Neural cell (in vitro differentiated cells): ENCODE data around the gene TNNI3. TPM values are rescaled to one million over a fixed set of nuclear protein-coding genes. Genes with fewer than 3 reads are reported as not detected.
A peak's percentile ranks its signal among the peaks of the same experiment; 100 is the strongest.

Experiments used
- H2AFZ ChIP-seq: fragments of 200-600, 300-800 bp; sonication (generic), shearing (Covaris generic); 2 replicates; pipeline ENCODE4 v1.6.0; 2014; ENCODE audit warnings: low read depth, mild to moderate bottlenecking, antibody characterized with exemption, low read length, moderate library complexity
- H3F3A ChIP-seq: fragments of 200-600 bp; shearing (Covaris generic); 2 replicates; pipeline ENCODE4 v1.6.1; 2016; ENCODE audit warnings: mild to moderate bottlenecking, moderate library complexity, mixed read lengths, antibody characterized with exemption, low read length; ENCODE audit not compliant: insufficient read depth, poor library complexity, severe bottlenecking
- H3K27ac ChIP-seq: fragments of 200-600, 300-800 bp; sonication (generic), shearing (Covaris generic); 2 replicates; pipeline ENCODE4 v1.5.1; 2014; ENCODE audit warnings: mild to moderate bottlenecking, low read length, moderate library complexity
- H3K27me3 ChIP-seq: fragments of 300-800, 200-600 bp; sonication (generic), shearing (Covaris generic); 2 replicates; pipeline ENCODE4 v1.6.0; 2014; ENCODE audit warnings: mild to moderate bottlenecking, low read depth, low read length, moderate library complexity; ENCODE audit not compliant: insufficient read depth
- H3K36me3 ChIP-seq: fragments of 300-800, 200-600 bp; sonication (generic), shearing (Covaris generic); 2 replicates; pipeline ENCODE4 v1.5.1; 2014; ENCODE audit warnings: mild to moderate bottlenecking, antibody characterized with exemption, low read length, moderate library complexity; ENCODE audit not compliant: insufficient read depth
- H3K4me2 ChIP-seq: fragments of 300-800, 200-600 bp; sonication (generic), shearing (Covaris generic); 2 replicates; pipeline ENCODE4 v1.6.0; 2014; ENCODE audit warnings: mild to moderate bottlenecking, low read length
- H3K4me3 ChIP-seq: fragments of 300-800, 200-600 bp; sonication (generic), shearing (Covaris generic); 2 replicates; pipeline ENCODE4 v1.5.1; 2014; ENCODE audit warnings: mild to moderate bottlenecking, low read length, moderate library complexity
- H3K79me2 ChIP-seq: fragments of 200-600 bp; shearing (Covaris generic); replicated peaks from 2 replicates; pipeline ENCODE4 v1.6.0; 2014; ENCODE audit warnings: mild to moderate bottlenecking, low read length, moderate library complexity; ENCODE audit not compliant: insufficient read depth
- H3K9ac ChIP-seq: fragments of 300-800, 200-600 bp; sonication (generic), shearing (Covaris generic); 2 replicates; pipeline ENCODE4 v1.6.1; 2016; ENCODE audit warnings: mild to moderate bottlenecking, low read length, mixed read lengths
- H3K9me2 ChIP-seq: fragments of 200-600 bp; shearing (Covaris generic); 2 replicates; pipeline ENCODE4 v1.6.1; 2016; ENCODE audit warnings: mild to moderate bottlenecking, low read length, mixed read lengths; ENCODE audit not compliant: insufficient read depth
- H3K9me3 ChIP-seq: fragments of 200-600, 300-800 bp; sonication (generic), shearing (Covaris generic); 2 replicates; pipeline ENCODE4 v1.6.1; 2016; ENCODE audit warnings: mild to moderate bottlenecking, mixed run types, low read length, moderate library complexity, mixed read lengths
- H4K20me1 ChIP-seq: fragments of 200-600 bp; shearing (Covaris generic); 2 replicates; pipeline ENCODE4 v1.6.1; 2016; ENCODE audit warnings: mild to moderate bottlenecking, mixed run types; ENCODE audit not compliant: insufficient read depth
- EP300 ChIP-seq: fragments of 450-650 bp; conservative IDR thresholded peaks from 2 replicates; pipeline ENCODE4 v1.6.1; 2014; ENCODE audit warnings: antibody characterized with exemption, mild to moderate bottlenecking, moderate library complexity; ENCODE audit not compliant: poor library complexity, severe bottlenecking
- EZH2 ChIP-seq: fragments of 200-600, 300-800 bp; shearing (Covaris generic), sonication (generic); IDR thresholded peaks from 2 replicates; pipeline ENCODE4 v1.6.1; 2014; ENCODE audit warnings: antibody characterized with exemption, low read length, borderline replicate concordance, mild to moderate bottlenecking; ENCODE audit not compliant: insufficient read depth, poor library complexity, severe bottlenecking
- MXI1 ChIP-seq: fragments of 450-650 bp; conservative IDR thresholded peaks from 2 replicates; pipeline ENCODE4 v1.6.1; 2014; ENCODE audit warnings: antibody characterized with exemption, mild to moderate bottlenecking; ENCODE audit not compliant: poor library complexity, severe bottlenecking
- POLR2AphosphoS5 ChIP-seq: IDR thresholded peaks from 2 replicates; pipeline ENCODE4 v1.6.1; 2012
- RAD21 ChIP-seq: fragments of 450-650 bp; conservative IDR thresholded peaks from 2 replicates; pipeline ENCODE4 v1.6.1; 2014; ENCODE audit warnings: antibody characterized with exemption, mild to moderate bottlenecking, moderate library complexity
- SMC3 ChIP-seq: fragments of 450-650 bp; conservative IDR thresholded peaks from 2 replicates; pipeline ENCODE4 v1.6.1; 2014; ENCODE audit warnings: antibody characterized with exemption, mild to moderate bottlenecking, moderate library complexity; ENCODE audit not compliant: poor library complexity
- TAF1 ChIP-seq: IDR thresholded peaks from 2 replicates; pipeline ENCODE4 v1.6.1; 2012; ENCODE audit warnings: low read depth
- polyA plus RNA-seq: library from polyadenylated mRNA; depleted of rRNA; stranded (reverse); fragments of >200 nt; gene quantifications from 2 replicates; pipeline ENCODE4 v1.2.3, GENCODE V29; 2014
- TF ChIP-seq, protein P1 (sequence below): fragments of 450-650 bp; IDR thresholded peaks from 2 replicates; pipeline ENCODE4 v1.5.1; 2014; ENCODE audit warnings: antibody characterized with exemption, mild to moderate bottlenecking, moderate library complexity; ENCODE audit not compliant: poor library complexity, severe bottlenecking
- TF ChIP-seq, protein P2 (sequence below): IDR thresholded peaks from 2 replicates; pipeline ENCODE4 v1.6.1; 2012; ENCODE audit warnings: borderline replicate concordance

The TNNI3 gene
- polyA plus RNA-seq, 1 donor from 2014 or later: 22.5 TPM

DNA sequence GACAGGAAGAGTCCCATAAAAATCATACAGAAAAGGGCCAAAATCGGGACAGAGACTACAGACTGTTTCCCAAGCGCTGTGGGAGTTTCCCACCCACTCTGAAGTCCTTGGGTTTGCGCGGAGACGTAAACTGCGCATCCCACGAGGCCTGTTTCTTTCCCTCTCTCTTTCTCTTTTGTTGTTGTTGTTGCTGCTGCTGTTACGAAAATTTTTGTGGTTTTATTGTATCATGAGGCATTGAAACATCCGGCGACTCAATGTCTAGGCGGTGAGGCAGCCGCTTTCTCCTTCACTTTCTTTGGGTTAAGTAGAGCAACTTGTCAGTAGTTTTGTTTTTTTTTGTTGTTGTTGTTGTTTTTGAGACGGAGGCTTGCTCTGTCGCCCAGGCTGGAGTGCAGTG is 38.5 kb downstream of the TNNI3 start:
- Histone ChIP-seq H3K36me3 (no peaks in the 10 kb centered on the region), H3K79me2 (peaks cover 28% of the 10 kb centered on the region), H3F3A (no peaks in the 10 kb centered on the region), H3K9me2 (no peaks in the 10 kb centered on the region), H3K9me3 (no peaks in the 10 kb centered on the region), H4K20me1 (peaks cover 9% of the 10 kb centered on the region), H2AFZ (no peak overlapping the region), H3K9ac (no peak overlapping the region), H3K27ac (no peak overlapping the region), H3K4me3 (peak overlapping the region; percentile 75), H3K27me3 (no peaks in the 10 kb centered on the region), H3K4me2 (no peak overlapping the region)
- TF ChIP-seq EP300 (no peak), POLR2AphosphoS5 (no peak), EZH2 (no peak), TAF1 (no peak), RAD21 (no peak), MXI1 (no peak), SMC3 (no peak)
- TF ChIP-seq, protein P1, sequence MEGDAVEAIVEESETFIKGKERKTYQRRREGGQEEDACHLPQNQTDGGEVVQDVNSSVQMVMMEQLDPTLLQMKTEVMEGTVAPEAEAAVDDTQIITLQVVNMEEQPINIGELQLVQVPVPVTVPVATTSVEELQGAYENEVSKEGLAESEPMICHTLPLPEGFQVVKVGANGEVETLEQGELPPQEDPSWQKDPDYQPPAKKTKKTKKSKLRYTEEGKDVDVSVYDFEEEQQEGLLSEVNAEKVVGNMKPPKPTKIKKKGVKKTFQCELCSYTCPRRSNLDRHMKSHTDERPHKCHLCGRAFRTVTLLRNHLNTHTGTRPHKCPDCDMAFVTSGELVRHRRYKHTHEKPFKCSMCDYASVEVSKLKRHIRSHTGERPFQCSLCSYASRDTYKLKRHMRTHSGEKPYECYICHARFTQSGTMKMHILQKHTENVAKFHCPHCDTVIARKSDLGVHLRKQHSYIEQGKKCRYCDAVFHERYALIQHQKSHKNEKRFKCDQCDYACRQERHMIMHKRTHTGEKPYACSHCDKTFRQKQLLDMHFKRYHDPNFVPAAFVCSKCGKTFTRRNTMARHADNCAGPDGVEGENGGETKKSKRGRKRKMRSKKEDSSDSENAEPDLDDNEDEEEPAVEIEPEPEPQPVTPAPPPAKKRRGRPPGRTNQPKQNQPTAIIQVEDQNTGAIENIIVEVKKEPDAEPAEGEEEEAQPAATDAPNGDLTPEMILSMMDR: no peak

DNA sequence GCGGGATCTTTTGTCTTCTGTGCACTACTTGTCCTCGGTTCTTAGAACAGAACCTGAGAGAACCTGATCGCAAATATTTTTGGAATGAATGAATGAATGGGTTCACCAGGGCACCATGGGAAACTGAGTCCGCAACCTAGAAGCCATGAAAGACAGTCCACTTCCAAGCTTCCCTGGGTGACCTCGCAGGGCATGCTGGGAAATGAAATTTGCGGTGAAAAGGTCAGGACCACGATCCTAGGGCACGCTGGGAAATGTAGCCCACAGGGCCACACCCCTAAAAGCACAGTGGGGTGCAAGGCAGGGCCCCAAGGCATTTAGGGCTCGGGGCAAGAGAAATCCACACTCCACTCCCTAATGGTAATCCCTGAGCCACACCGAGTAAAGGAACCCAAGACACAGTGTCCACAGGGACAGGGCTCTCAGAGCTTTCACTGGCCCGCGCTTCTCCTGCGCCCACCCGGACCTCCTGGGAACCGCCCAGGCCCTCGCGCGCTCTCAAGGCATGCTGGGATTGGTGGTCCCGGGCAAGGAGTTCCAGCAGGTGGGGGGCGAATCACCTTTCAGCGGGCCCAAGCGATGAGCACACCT is 39.0 kb downstream of the TNNI3 start:
- Histone ChIP-seq H2AFZ (peak overlapping the region; percentile 77), H3K9ac (peak overlapping the region; percentile 67), H3K9me2 (no peaks in the 10 kb centered on the region), H3K9me3 (no peaks in the 10 kb centered on the region), H3F3A (no peaks in the 10 kb centered on the region), H3K27ac (peak overlapping the region; percentile 74), H4K20me1 (peaks cover 9% of the 10 kb centered on the region), H3K79me2 (peaks cover 34% of the 10 kb centered on the region), H3K4me2 (peak overlapping the region; percentile 84), H3K27me3 (no peaks in the 10 kb centered on the region), H3K4me3 (peak overlapping the region; percentile 75), H3K36me3 (no peaks in the 10 kb centered on the region)
- TF ChIP-seq SMC3: no peak
- TF ChIP-seq, protein P2, sequence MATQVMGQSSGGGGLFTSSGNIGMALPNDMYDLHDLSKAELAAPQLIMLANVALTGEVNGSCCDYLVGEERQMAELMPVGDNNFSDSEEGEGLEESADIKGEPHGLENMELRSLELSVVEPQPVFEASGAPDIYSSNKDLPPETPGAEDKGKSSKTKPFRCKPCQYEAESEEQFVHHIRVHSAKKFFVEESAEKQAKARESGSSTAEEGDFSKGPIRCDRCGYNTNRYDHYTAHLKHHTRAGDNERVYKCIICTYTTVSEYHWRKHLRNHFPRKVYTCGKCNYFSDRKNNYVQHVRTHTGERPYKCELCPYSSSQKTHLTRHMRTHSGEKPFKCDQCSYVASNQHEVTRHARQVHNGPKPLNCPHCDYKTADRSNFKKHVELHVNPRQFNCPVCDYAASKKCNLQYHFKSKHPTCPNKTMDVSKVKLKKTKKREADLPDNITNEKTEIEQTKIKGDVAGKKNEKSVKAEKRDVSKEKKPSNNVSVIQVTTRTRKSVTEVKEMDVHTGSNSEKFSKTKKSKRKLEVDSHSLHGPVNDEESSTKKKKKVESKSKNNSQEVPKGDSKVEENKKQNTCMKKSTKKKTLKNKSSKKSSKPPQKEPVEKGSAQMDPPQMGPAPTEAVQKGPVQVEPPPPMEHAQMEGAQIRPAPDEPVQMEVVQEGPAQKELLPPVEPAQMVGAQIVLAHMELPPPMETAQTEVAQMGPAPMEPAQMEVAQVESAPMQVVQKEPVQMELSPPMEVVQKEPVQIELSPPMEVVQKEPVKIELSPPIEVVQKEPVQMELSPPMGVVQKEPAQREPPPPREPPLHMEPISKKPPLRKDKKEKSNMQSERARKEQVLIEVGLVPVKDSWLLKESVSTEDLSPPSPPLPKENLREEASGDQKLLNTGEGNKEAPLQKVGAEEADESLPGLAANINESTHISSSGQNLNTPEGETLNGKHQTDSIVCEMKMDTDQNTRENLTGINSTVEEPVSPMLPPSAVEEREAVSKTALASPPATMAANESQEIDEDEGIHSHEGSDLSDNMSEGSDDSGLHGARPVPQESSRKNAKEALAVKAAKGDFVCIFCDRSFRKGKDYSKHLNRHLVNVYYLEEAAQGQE: no peak
- TF ChIP-seq EZH2: no peak
- TF ChIP-seq EP300: no peak
- no peak for TF ChIP-seq RAD21
- TF ChIP-seq, protein P1: no peak
- no peak for TF ChIP-seq TAF1
- no peak for TF ChIP-seq MXI1
- no peak for TF ChIP-seq POLR2AphosphoS5
